HepG2 (cell line): Measurements from ENCODE around the gene NDUFB3. TPM values are rescaled to one million over a fixed set of nuclear protein-coding genes. Genes with fewer than 3 reads are reported as not detected.

Experiments used
- ARHGAP35 ChIP-seq: sonication (generic); formaldehyde crosslinking; IDR thresholded peaks from 2 replicates; pipeline ENCODE4 v1.9.0; 2022; ENCODE audit warnings: mild to moderate bottlenecking, inconsistent platforms, moderate library complexity, missing genetic modification reagents, borderline replicate concordance
- ATF4 ChIP-seq, 2 experiments: fragments of 450-650 bp in 1 of 2; sonication (generic) in 1 of 2; formaldehyde crosslinking; IDR thresholded peaks; 2 replicates each; pipeline versions ENCODE4 v1.5.0 to v1.8.0; 2020 to 2022; ENCODE audit warnings: mild to moderate bottlenecking in 1 of 2, missing genetic modification reagents in 1 of 2
- ATM ChIP-seq: fragments of 450-650 bp; IDR thresholded peaks from 2 replicates; pipeline ENCODE4 v1.7.1; 2017; ENCODE audit warnings: mild to moderate bottlenecking, borderline replicate concordance
- ESRRA ChIP-seq: sonication (generic); formaldehyde crosslinking; IDR thresholded peaks from 2 replicates; pipeline ENCODE4 v1.5.1; 2020; ENCODE audit warnings: mild to moderate bottlenecking, low read depth, missing genetic modification reagents
- ETV6 ChIP-seq: sonication (generic); formaldehyde crosslinking; conservative IDR thresholded peaks from 2 replicates; pipeline ENCODE4 v1.4.0; 2020; ENCODE audit warnings: missing genetic modification reagents
- KLF16 ChIP-seq, 2 experiments: sonication (generic) in 1 of 2; formaldehyde crosslinking in 1 of 2; IDR thresholded peaks; 2 replicates each; pipeline versions ENCODE4 v1.6.1 to v1.8.0; 2016 to 2023; ENCODE audit warnings: missing genetic modification reagents in 2 of 2, missing compliant biosample characterization in 1 of 2
- MTA3 ChIP-seq: sonication (generic); formaldehyde crosslinking; IDR thresholded peaks from 2 replicates; pipeline ENCODE4 v1.4.0; 2020; ENCODE audit warnings: missing genetic modification reagents
- PCBP2 ChIP-seq: fragments of 200-400 bp; formaldehyde crosslinking; optimal IDR thresholded peaks from 2 replicates; pipeline ENCODE3; 2018; ENCODE audit warnings: low read length, low read depth; ENCODE audit not compliant: poor library complexity, severe bottlenecking
- SMAD9 ChIP-seq: sonication (generic); formaldehyde crosslinking; IDR thresholded peaks from 2 replicates; pipeline ENCODE4 v1.5.1; 2020; ENCODE audit warnings: mild to moderate bottlenecking, missing genetic modification reagents
- SMARCC2 ChIP-seq: fragments of 450-650 bp; IDR thresholded peaks from 2 replicates; pipeline ENCODE4 v1.6.1; 2017; ENCODE audit warnings: antibody characterized with exemption, mild to moderate bottlenecking
- TARDBP ChIP-seq: sonication (generic); formaldehyde crosslinking; IDR thresholded peaks from 2 replicates; pipeline ENCODE4 v1.8.0; 2022; ENCODE audit warnings: mild to moderate bottlenecking, missing genetic modification reagents
- TBX3 ChIP-seq: fragments of 450-650 bp; IDR thresholded peaks from 2 replicates; pipeline ENCODE4 v1.6.1; 2017; ENCODE audit warnings: antibody characterized with exemption, mild to moderate bottlenecking, inconsistent platforms, borderline replicate concordance
- TCF7 ChIP-seq: sonication (generic); IDR thresholded peaks from 2 replicates; pipeline ENCODE4 v1.6.1; 2016; ENCODE audit warnings: antibody characterized with exemption, low read depth
- ZEB1 ChIP-seq: IDR thresholded peaks from 2 replicates; pipeline ENCODE4 v1.6.1; 2012; ENCODE audit warnings: mild to moderate bottlenecking, low read depth, inconsistent platforms; ENCODE audit not compliant: insufficient replicate concordance
- ZKSCAN1 ChIP-seq: fragments of 150-350 bp; IDR thresholded peaks from 2 replicates; pipeline ENCODE4 v1.6.1; 2014; ENCODE audit warnings: low read length
- ZNF335 ChIP-seq: sonication (generic); formaldehyde crosslinking; IDR thresholded peaks from 2 replicates; pipeline ENCODE4 v1.4.0; 2020; ENCODE audit warnings: missing genetic modification reagents
- ZNF597 ChIP-seq: sonication (generic); formaldehyde crosslinking; IDR thresholded peaks from 2 replicates; pipeline ENCODE4 v1.5.0; 2020; ENCODE audit warnings: missing genetic modification reagents
- ZNF614 ChIP-seq: IDR thresholded peaks from 2 replicates; pipeline ENCODE4 v1.6.1; 2018; ENCODE audit warnings: missing biosample characterization, missing genetic modification reagents, inconsistent platforms, borderline replicate concordance
- ZNF703 ChIP-seq: sonication (generic); formaldehyde crosslinking; IDR thresholded peaks from 2 replicates; pipeline ENCODE4 v1.5.1; 2020; ENCODE audit warnings: missing genetic modification reagents, mild to moderate bottlenecking, moderate library complexity, borderline replicate concordance
- ZNF792 ChIP-seq: IDR thresholded peaks from 2 replicates; pipeline ENCODE4 v1.6.1; 2016
- ZSCAN31 ChIP-seq: sonication (generic); formaldehyde crosslinking; IDR thresholded peaks from 2 replicates; pipeline ENCODE4 v1.5.0; 2020; ENCODE audit warnings: low read depth, mild to moderate bottlenecking, missing genetic modification reagents
- polyA plus RNA-seq, 8 experiments: library from polyadenylated mRNA; depleted of rRNA in 3 of 8; stranded (reverse) in 7 of 8; unstranded in 1 of 8; fragments of >200 nt; fragmentation: Illumina TruSeq in 4 of 8; extraction: Trizol in 4 of 8; gene quantifications; 2 replicates each; pipeline versions ENCODE4 v1.2.1 to v1.2.3, GENCODE V29; 2011 to 2016; ENCODE audit warnings: low read depth in 4 of 8, missing spikeins in 1 of 8, mixed read lengths in 1 of 8; ENCODE audit not compliant: insufficient read depth in 1 of 8
- total RNA-seq, 5 experiments: library from RNA; depleted of rRNA; stranded (reverse); fragments of >200 nt; fragmentation: Illumina TruSeq; extraction: Trizol; gene quantifications; 2 replicates each; pipeline ENCODE4 v1.2.3, GENCODE V29; 2016; ENCODE audit warnings: low read depth in 1 of 5
- TF ChIP-seq, protein P1 (sequence below): sonication (generic); formaldehyde crosslinking; IDR thresholded peaks from 2 replicates; pipeline ENCODE4 v1.4.0; 2020; ENCODE audit warnings: missing genetic modification reagents, borderline replicate concordance
- TF ChIP-seq, protein P2 (sequence below): sonication (generic); formaldehyde crosslinking; IDR thresholded peaks from 2 replicates; pipeline ENCODE4 v1.8.1; 2023; ENCODE audit warnings: missing genetic modification reagents, inconsistent platforms, borderline replicate concordance

NDUFB3 gene
- total and polyA plus RNA-seq, 2 of the 13 experiments (the other 11 are each of a cell fraction or from before 2014, with no cell fraction given): 50.7 to 159 TPM

DNA sequence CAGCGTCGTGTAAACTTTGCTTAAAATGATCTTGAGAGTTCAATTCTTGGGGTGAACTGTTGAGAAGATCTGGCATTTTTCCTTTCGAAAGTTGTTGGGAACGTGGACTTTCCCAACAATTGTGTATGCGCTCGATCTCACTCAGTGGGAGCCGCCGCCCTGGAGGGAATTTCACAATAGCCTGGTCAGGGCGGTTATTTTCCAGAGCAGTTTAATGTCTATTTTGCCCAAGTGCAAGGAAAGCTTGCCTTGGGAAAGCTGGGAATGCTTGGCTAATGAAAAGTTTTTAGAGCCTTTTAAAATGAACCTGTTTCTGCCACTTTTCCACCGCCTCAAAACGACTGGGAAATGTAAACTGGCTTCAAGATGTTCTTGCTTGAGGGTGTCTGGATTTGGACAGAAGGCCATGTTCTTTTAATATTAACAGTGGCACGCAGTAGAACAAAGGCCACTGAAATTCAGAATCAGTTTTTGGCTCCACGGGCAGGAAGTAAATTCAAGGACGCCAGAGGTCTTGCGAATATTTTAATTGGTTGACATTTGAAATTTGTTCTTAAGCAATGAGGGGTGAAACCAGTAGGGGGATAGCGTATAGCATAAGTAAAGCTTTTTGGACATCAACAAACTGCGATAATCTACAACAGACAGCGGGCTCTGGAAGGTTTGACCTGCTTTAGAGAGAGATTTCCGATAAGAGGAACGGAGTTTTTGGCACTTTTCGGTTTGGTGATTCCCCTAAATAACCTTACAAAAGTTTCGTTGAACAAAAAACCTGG is 45.3 kb downstream of the NDUFB3 start (continued):
- TF ChIP-seq ZKSCAN1: no peak
- TF ChIP-seq KLF16 (CRISPR knock-in tag; IDR thresholded peaks at IDR 0.05): 0 out of 4 replicates have a peak, but pooled peaks of 1 of the 2 experiments have one; percentile 24
- no peak for TF ChIP-seq ETV6 (CRISPR knock-in tag)
- no peak; the same call in 1 of the 2 replicates for TF ChIP-seq ZNF703 (CRISPR knock-in tag)
- TF ChIP-seq ZNF614 (CRISPR knock-in tag): peak; percentile 13; the same call in 1 of the 2 replicates
- no peak for TF ChIP-seq MTA3
- no peak for TF ChIP-seq ZSCAN31 (CRISPR knock-in tag)
- TF ChIP-seq TARDBP (CRISPR knock-in tag): no peak
- TF ChIP-seq, protein P1, sequence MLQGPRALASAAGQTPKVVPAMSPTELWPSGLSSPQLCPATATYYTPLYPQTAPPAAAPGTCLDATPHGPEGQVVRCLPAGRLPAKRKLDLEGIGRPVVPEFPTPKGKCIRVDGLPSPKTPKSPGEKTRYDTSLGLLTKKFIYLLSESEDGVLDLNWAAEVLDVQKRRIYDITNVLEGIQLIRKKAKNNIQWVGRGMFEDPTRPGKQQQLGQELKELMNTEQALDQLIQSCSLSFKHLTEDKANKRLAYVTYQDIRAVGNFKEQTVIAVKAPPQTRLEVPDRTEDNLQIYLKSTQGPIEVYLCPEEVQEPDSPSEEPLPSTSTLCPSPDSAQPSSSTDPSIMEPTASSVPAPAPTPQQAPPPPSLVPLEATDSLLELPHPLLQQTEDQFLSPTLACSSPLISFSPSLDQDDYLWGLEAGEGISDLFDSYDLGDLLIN (CRISPR knock-in tag): 0 out of 2 replicates have a peak, but pooled peaks have one; percentile 16
- TF ChIP-seq ZNF335 (CRISPR knock-in tag): no peak
- TF ChIP-seq, protein P2, sequence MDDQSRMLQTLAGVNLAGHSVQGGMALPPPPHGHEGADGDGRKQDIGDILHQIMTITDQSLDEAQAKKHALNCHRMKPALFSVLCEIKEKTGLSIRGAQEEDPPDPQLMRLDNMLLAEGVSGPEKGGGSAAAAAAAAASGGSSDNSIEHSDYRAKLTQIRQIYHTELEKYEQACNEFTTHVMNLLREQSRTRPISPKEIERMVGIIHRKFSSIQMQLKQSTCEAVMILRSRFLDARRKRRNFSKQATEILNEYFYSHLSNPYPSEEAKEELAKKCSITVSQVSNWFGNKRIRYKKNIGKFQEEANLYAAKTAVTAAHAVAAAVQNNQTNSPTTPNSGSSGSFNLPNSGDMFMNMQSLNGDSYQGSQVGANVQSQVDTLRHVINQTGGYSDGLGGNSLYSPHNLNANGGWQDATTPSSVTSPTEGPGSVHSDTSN (CRISPR knock-in tag): no peak
- no peak for TF ChIP-seq ZNF597 (CRISPR knock-in tag)
- no peak for TF ChIP-seq SMAD9 (CRISPR knock-in tag)
- TF ChIP-seq TCF7: no peak
- no peak for TF ChIP-seq ARHGAP35 (CRISPR knock-in tag)
- no peak for TF ChIP-seq TBX3
- TF ChIP-seq ATF4 (CRISPR knock-in tag; IDR thresholded peaks at IDR 0.05): no peak; a peak in 1 of 4 replicates
- no peak for TF ChIP-seq ATM
- TF ChIP-seq PCBP2: no peak
- no peak; the same call in 1 of the 2 replicates for TF ChIP-seq ESRRA (CRISPR knock-in tag)
- no peak for TF ChIP-seq SMARCC2
- TF ChIP-seq ZEB1: no peak
- TF ChIP-seq ZNF792 (CRISPR knock-in tag): no peak
